CD14-positive monocyte (primary cell): ENCODE measurements around the gene PYGO2. TPM values are rescaled to one million over a fixed set of nuclear protein-coding genes. Genes with fewer than 3 reads are reported as not detected.

Experiments
- DNase-seq, 3 donors: peaks; one replicate each; pipeline ENCODE4 v3.0.0-alpha.2; 2011 to 2022
- H2AFZ ChIP-seq: 2 replicates; pipeline ENCODE4 v1.6.0; 2012; ENCODE audit warnings: mild to moderate bottlenecking, low read depth, low read length, inconsistent platforms; ENCODE audit not compliant: insufficient read depth, poor library complexity, severe bottlenecking
- H3K27ac ChIP-seq, 2 donors: 1 replicate in 1 of 2; 2 replicates in 1 of 2; pipeline ENCODE4 v1.5.1; 2012 to 2013; ENCODE audit warnings: low read length in 2 of 2, control low read depth in 1 of 2, inconsistent platforms in 1 of 2, low read depth in 1 of 2, mild to moderate bottlenecking in 1 of 2
- H3K27me3 ChIP-seq, 2 donors: one replicate each; pipeline versions ENCODE4 v1.6.0 to v1.6.1; 2011 to 2013; ENCODE audit warnings: low read length in 2 of 2; ENCODE audit not compliant: control insufficient read depth in 2 of 2, insufficient read depth in 2 of 2
- H3K36me3 ChIP-seq, 2 donors: replicated peaks in 1 of 2; 1 replicate in 1 of 2; 2 replicates in 1 of 2; pipeline versions ENCODE4 v1.5.1 to v1.6.1; 2012 to 2013; ENCODE audit warnings: low read length in 2 of 2, control low read depth in 1 of 2, inconsistent platforms in 1 of 2, mild to moderate bottlenecking in 1 of 2; ENCODE audit not compliant: insufficient read depth in 2 of 2, control insufficient read depth in 1 of 2
- H3K4me1 ChIP-seq, 2 donors: 1 replicate in 1 of 2; 2 replicates in 1 of 2; pipeline versions ENCODE4 v1.5.1 to v1.6.1; 2012 to 2013; ENCODE audit warnings: low read length in 2 of 2, control low read depth in 1 of 2, inconsistent platforms in 1 of 2, mild to moderate bottlenecking in 1 of 2, moderate library complexity in 1 of 2; ENCODE audit not compliant: insufficient read depth in 2 of 2, control insufficient read depth in 1 of 2
- H3K4me2 ChIP-seq: replicated peaks from 2 replicates; pipeline ENCODE3; 2012; ENCODE audit warnings: low read length, moderate library complexity, mild to moderate bottlenecking; ENCODE audit not compliant: poor library complexity, severe bottlenecking; ENCODE audit errors: extremely low read depth
- H3K4me3 ChIP-seq, 3 experiments: fragments of 200-600 bp in 1 of 3; sonication (generic) in 1 of 3; replicated peaks in 1 of 3; 1 replicate in 2 of 3; 2 replicates in 1 of 3; pipeline ENCODE4 v1.5.1; 2011 to 2013; ENCODE audit warnings: low read length in 3 of 3, mild to moderate bottlenecking in 3 of 3, control low read depth in 2 of 3, low read depth in 2 of 3, inconsistent platforms in 1 of 3, moderate library complexity in 1 of 3
- H3K79me2 ChIP-seq: 2 replicates; pipeline ENCODE4 v1.6.0; 2012; ENCODE audit warnings: mild to moderate bottlenecking, control low read depth, inconsistent platforms, low read length, moderate library complexity; ENCODE audit not compliant: insufficient read depth
- H3K9ac ChIP-seq: 2 replicates; pipeline ENCODE4 v1.6.0; 2017; ENCODE audit warnings: low read length, mild to moderate bottlenecking; ENCODE audit not compliant: insufficient read depth, poor library complexity, severe bottlenecking
- H3K9me3 ChIP-seq, 2 donors: replicated peaks in 1 of 2; 1 replicate in 1 of 2; 2 replicates in 1 of 2; pipeline versions ENCODE4 v1.5.1 to v1.6.1; 2012 to 2013; ENCODE audit warnings: low read length in 2 of 2, control low read depth in 1 of 2; ENCODE audit not compliant: control insufficient read depth in 1 of 2, insufficient read depth in 1 of 2
- H4K20me1 ChIP-seq: 2 replicates; pipeline ENCODE4 v1.6.0; 2012; ENCODE audit warnings: mild to moderate bottlenecking, low read length, control low read depth, moderate library complexity; ENCODE audit not compliant: insufficient read depth
- H3K27ac Mint-ChIP-seq, 7 donors: one replicate each; pipeline ENCODE4 v1.8.0; 2020; ENCODE audit warnings: mild to moderate bottlenecking in 7 of 7, mixed read lengths in 7 of 7, moderate library complexity in 6 of 7, inconsistent platforms in 2 of 7
- H3K27me3 Mint-ChIP-seq, 3 donors: one replicate each; pipeline ENCODE4 v1.8.0; 2021 to 2022; ENCODE audit warnings: low read depth in 3 of 3, mild to moderate bottlenecking in 3 of 3, mixed read lengths in 3 of 3, moderate library complexity in 3 of 3, inconsistent platforms in 1 of 3
- H3K36me3 Mint-ChIP-seq, 2 donors: one replicate each; pipeline ENCODE4 v1.8.0; 2020; ENCODE audit warnings: mixed read lengths in 2 of 2, inconsistent platforms in 1 of 2, mild to moderate bottlenecking in 1 of 2
- H3K4me1 Mint-ChIP-seq: one replicate; pipeline ENCODE4 v1.8.0; 2020; ENCODE audit warnings: mild to moderate bottlenecking, mixed read lengths
- H3K4me3 Mint-ChIP-seq, 2 donors: one replicate each; pipeline ENCODE4 v1.8.0; 2020; ENCODE audit warnings: mild to moderate bottlenecking in 2 of 2, mixed read lengths in 2 of 2, moderate library complexity in 1 of 2
- H3K9me3 Mint-ChIP-seq, 7 donors: one replicate each; pipeline ENCODE4 v1.8.0; 2020 to 2022; ENCODE audit warnings: mixed read lengths in 7 of 7, mild to moderate bottlenecking in 6 of 7, moderate library complexity in 6 of 7, inconsistent platforms in 2 of 7
- CTCF ChIP-seq: fragments of 200-600 bp; IDR thresholded peaks from one replicate; pipeline ENCODE4 v1.8.0; 2022; ENCODE audit warnings: antibody characterized with exemption, mild to moderate bottlenecking
- WGBS: methylation state at CpG from one replicate; pipeline ENCODE4 v1.1.5; 2013; ENCODE audit warnings: missing lambda C conversion rate; ENCODE audit not compliant: insufficient coverage; 5-methylcytosine and 5-hydroxymethylcytosine counted together
- intact Hi-C, 2 donors: fragments of 100-400 bp; cut with micrococcal nuclease; formaldehyde crosslinking; loops; one replicate each; pipeline versions ENCODE4 v1.15.0 to v1.15.1; 2023
- polyA plus RNA-seq, 3 donors: library from polyadenylated mRNA; depleted of rRNA in 1 of 3; unstranded in 2 of 3; stranded (reverse) in 1 of 3; fragments of 300-500 nt in 2 of 3; fragments of >200 nt in 1 of 3; fragmentation: Illumina TruSeq in 2 of 3; gene quantifications; 1 replicate in 2 of 3; 2 replicates in 1 of 3; pipeline ENCODE4 v1.2.3, GENCODE V29; 2012 to 2021

Gene PYGO2
- polyA plus RNA-seq, 3 donors = 8.2 to 12.5 (median 12.0) TPM

GRCh38 chr1:154951901-154952657 lies 9.5 kb downstream of the PYGO2 start:
- Histone ChIP-seq H3K4me1 (peaks cover 29 to 45% of the 10 kb centered on the region in 2 donors), H3K9ac (peak overlapping the region; percentile 15), H2AFZ (no peak overlapping the region), H3K79me2 (peaks cover 31% of the 10 kb centered on the region), H3K9me3 (no peaks in the 10 kb centered on the region), H4K20me1 (peaks cover 36% of the 10 kb centered on the region), H3K27me3 (no peaks in the 10 kb centered on the region), H3K36me3 (peaks cover 29 to 40% of the 10 kb centered on the region in 2 donors), H3K4me3 (no peak overlapping the region), H3K4me2 (no peak overlapping the region), H3K27ac (no peak overlapping the region)
- Mint-ChIP-seq H3K27ac (peak overlapping the region in 1 of 7 donors; percentile 82), H3K4me3 (no peak overlapping the region), H3K36me3 (peaks cover 32 to 44% of the 10 kb centered on the region in 2 donors), H3K4me1 (peaks cover 52% of the 10 kb centered on the region), H3K9me3 (no peaks in the 10 kb centered on the region), H3K27me3 (peaks cover 0 to 5% (median 1%) of the 10 kb centered on the region in 3 donors)
- no peak for DNase-seq
- WGBS = 15% methylated on average over 11 of the region's 15 CpGs
- intact Hi-C loops = no loop called here
- TF ChIP-seq CTCF = no peak

GRCh38 chr1:154948079-154948478 lies 13.5 kb downstream of the PYGO2 start:
- Histone ChIP-seq H2AFZ (no peak overlapping the region), H3K79me2 (peaks cover 7% of the 10 kb centered on the region), H3K27ac (no peak overlapping the region), H3K4me2 (no peak overlapping the region), H3K27me3 (no peaks in the 10 kb centered on the region), H3K4me3 (no peak overlapping the region), H4K20me1 (peaks cover 18% of the 10 kb centered on the region), H3K4me1 (peaks cover 21 to 30% of the 10 kb centered on the region in 2 donors), H3K36me3 (peaks cover 44 to 65% of the 10 kb centered on the region in 2 donors), H3K9ac (no peak overlapping the region), H3K9me3 (no peaks in the 10 kb centered on the region)
- Mint-ChIP-seq H3K4me1 (peaks cover 34% of the 10 kb centered on the region), H3K9me3 (no peaks in the 10 kb centered on the region), H3K36me3 (peaks cover 48 to 66% of the 10 kb centered on the region in 2 donors), H3K27ac (no peak overlapping the region), H3K4me3 (no peak overlapping the region), H3K27me3 (peaks cover 0 to 4% (median 0%) of the 10 kb centered on the region in 3 donors)
- no peak for DNase-seq
- no peak for TF ChIP-seq CTCF
- intact Hi-C loops = no loop called here
- WGBS = 98% methylated on average over 10 of the region's 11 CpGs
